K562 (cell line): ENCODE results near the gene MPI. TPM values are rescaled to one million over a fixed set of nuclear protein-coding genes. Genes with fewer than 3 reads are reported as not detected.

Experiments used
- DDX20 ChIP-seq: fragments of 450-650 bp; IDR thresholded peaks from 2 replicates; pipeline ENCODE4 v1.6.1; 2016; ENCODE audit warnings: missing genetic modification characterization, low read depth, mild to moderate bottlenecking, missing compliant biosample characterization, moderate library complexity
- RB1 ChIP-seq: fragments of 450-650 bp; IDR thresholded peaks from 2 replicates; pipeline ENCODE4 v1.6.1; 2017; ENCODE audit warnings: low read depth, mild to moderate bottlenecking
- SMARCA5 ChIP-seq: fragments of 450-650 bp; IDR thresholded peaks from 2 replicates; pipeline ENCODE4 v1.6.1; 2016
- polyA plus RNA-seq, 8 experiments: library from polyadenylated mRNA; depleted of rRNA in 4 of 8; stranded (reverse) in 5 of 8; unstranded in 3 of 8; fragments of >200 nt; fragmentation: Nextera tagmentation in 2 of 8; fragmentation: Illumina TruSeq in 1 of 8; extraction: Ambion mirVana in 2 of 8; extraction: Trizol in 1 of 8; gene quantifications; 2 replicates each; pipeline versions ENCODE4 v1.2.1 to v1.2.3, GENCODE V29; 2011 to 2014; ENCODE audit warnings: inconsistent platforms in 1 of 8, missing spikeins in 1 of 8
- total RNA-seq, 7 experiments: library from RNA; depleted of rRNA in 6 of 7; stranded (reverse); fragments of >200 nt in 6 of 7; fragmentation: Illumina TruSeq in 2 of 7; extraction: Trizol in 2 of 7; gene quantifications; 2 replicates each; pipeline versions ENCODE4 v1.2.1 to v1.2.3, GENCODE V29; 2011 to 2021; ENCODE audit warnings: low replicate concordance in 1 of 7
- TF ChIP-seq, protein P1 (sequence below): fragments of 450-650 bp; IDR thresholded peaks from 2 replicates; pipeline ENCODE4 v1.6.1; 2016; ENCODE audit warnings: mild to moderate bottlenecking, moderate library complexity
- TF ChIP-seq, protein P2 (sequence below): fragments of 450-650 bp; IDR thresholded peaks from 2 replicates; pipeline ENCODE4 v1.7.1; 2018; ENCODE audit warnings: mild to moderate bottlenecking, low read depth; ENCODE audit not compliant: partially characterized antibody
- TF ChIP-seq, protein P3 (sequence below), 2 experiments: IDR thresholded peaks; 2 replicates each; pipeline ENCODE4 v1.6.1; 2012; ENCODE audit warnings: improper control_type of control experiment in 2 of 2, low read depth in 2 of 2, low read length in 2 of 2, borderline replicate concordance in 1 of 2
- TF ChIP-seq, protein P4 (sequence below): sonication (generic); formaldehyde crosslinking; IDR thresholded peaks from 2 replicates; pipeline ENCODE4 v1.8.0; 2022; ENCODE audit warnings: mild to moderate bottlenecking, missing genetic modification reagents

MPI gene
- total and polyA plus RNA-seq, 9 of the 15 experiments (the other 6 are each of a cell fraction or from before 2014, with no cell fraction given) = 30.7 to 105 (median 40.5) TPM

DNA sequence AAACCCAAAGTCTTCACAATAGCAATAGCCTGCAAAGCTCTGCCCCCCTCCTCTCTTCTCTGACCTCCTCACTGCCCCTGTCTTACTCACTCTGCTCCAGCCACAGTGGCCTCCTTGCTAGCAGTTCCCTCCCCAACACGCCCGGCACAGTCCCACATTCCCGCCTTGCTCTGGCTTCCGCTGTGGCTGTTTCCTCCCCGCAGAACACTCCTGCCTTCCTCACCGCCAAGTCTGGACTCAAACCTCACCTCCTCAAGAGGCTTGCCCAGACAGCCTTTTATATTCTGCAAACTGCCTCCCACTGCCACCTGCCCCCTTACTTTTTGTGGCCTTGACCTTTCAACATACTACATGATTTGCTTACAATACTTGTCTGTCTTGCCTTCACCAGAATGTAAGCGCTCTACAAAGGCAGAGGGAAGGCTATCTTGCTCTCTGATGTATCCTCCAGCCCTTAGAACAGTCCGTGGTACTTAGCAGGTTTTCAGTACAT lies 406 bp upstream of the MPI start (continued):
- TF ChIP-seq, protein P1, sequence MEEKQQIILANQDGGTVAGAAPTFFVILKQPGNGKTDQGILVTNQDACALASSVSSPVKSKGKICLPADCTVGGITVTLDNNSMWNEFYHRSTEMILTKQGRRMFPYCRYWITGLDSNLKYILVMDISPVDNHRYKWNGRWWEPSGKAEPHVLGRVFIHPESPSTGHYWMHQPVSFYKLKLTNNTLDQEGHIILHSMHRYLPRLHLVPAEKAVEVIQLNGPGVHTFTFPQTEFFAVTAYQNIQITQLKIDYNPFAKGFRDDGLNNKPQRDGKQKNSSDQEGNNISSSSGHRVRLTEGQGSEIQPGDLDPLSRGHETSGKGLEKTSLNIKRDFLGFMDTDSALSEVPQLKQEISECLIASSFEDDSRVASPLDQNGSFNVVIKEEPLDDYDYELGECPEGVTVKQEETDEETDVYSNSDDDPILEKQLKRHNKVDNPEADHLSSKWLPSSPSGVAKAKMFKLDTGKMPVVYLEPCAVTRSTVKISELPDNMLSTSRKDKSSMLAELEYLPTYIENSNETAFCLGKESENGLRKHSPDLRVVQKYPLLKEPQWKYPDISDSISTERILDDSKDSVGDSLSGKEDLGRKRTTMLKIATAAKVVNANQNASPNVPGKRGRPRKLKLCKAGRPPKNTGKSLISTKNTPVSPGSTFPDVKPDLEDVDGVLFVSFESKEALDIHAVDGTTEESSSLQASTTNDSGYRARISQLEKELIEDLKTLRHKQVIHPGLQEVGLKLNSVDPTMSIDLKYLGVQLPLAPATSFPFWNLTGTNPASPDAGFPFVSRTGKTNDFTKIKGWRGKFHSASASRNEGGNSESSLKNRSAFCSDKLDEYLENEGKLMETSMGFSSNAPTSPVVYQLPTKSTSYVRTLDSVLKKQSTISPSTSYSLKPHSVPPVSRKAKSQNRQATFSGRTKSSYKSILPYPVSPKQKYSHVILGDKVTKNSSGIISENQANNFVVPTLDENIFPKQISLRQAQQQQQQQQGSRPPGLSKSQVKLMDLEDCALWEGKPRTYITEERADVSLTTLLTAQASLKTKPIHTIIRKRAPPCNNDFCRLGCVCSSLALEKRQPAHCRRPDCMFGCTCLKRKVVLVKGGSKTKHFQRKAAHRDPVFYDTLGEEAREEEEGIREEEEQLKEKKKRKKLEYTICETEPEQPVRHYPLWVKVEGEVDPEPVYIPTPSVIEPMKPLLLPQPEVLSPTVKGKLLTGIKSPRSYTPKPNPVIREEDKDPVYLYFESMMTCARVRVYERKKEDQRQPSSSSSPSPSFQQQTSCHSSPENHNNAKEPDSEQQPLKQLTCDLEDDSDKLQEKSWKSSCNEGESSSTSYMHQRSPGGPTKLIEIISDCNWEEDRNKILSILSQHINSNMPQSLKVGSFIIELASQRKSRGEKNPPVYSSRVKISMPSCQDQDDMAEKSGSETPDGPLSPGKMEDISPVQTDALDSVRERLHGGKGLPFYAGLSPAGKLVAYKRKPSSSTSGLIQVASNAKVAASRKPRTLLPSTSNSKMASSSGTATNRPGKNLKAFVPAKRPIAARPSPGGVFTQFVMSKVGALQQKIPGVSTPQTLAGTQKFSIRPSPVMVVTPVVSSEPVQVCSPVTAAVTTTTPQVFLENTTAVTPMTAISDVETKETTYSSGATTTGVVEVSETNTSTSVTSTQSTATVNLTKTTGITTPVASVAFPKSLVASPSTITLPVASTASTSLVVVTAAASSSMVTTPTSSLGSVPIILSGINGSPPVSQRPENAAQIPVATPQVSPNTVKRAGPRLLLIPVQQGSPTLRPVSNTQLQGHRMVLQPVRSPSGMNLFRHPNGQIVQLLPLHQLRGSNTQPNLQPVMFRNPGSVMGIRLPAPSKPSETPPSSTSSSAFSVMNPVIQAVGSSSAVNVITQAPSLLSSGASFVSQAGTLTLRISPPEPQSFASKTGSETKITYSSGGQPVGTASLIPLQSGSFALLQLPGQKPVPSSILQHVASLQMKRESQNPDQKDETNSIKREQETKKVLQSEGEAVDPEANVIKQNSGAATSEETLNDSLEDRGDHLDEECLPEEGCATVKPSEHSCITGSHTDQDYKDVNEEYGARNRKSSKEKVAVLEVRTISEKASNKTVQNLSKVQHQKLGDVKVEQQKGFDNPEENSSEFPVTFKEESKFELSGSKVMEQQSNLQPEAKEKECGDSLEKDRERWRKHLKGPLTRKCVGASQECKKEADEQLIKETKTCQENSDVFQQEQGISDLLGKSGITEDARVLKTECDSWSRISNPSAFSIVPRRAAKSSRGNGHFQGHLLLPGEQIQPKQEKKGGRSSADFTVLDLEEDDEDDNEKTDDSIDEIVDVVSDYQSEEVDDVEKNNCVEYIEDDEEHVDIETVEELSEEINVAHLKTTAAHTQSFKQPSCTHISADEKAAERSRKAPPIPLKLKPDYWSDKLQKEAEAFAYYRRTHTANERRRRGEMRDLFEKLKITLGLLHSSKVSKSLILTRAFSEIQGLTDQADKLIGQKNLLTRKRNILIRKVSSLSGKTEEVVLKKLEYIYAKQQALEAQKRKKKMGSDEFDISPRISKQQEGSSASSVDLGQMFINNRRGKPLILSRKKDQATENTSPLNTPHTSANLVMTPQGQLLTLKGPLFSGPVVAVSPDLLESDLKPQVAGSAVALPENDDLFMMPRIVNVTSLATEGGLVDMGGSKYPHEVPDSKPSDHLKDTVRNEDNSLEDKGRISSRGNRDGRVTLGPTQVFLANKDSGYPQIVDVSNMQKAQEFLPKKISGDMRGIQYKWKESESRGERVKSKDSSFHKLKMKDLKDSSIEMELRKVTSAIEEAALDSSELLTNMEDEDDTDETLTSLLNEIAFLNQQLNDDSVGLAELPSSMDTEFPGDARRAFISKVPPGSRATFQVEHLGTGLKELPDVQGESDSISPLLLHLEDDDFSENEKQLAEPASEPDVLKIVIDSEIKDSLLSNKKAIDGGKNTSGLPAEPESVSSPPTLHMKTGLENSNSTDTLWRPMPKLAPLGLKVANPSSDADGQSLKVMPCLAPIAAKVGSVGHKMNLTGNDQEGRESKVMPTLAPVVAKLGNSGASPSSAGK = peak; percentile 73
- TF ChIP-seq RB1 = peak; percentile 19; the same call in 1 of the 2 replicates
- TF ChIP-seq, protein P2, sequence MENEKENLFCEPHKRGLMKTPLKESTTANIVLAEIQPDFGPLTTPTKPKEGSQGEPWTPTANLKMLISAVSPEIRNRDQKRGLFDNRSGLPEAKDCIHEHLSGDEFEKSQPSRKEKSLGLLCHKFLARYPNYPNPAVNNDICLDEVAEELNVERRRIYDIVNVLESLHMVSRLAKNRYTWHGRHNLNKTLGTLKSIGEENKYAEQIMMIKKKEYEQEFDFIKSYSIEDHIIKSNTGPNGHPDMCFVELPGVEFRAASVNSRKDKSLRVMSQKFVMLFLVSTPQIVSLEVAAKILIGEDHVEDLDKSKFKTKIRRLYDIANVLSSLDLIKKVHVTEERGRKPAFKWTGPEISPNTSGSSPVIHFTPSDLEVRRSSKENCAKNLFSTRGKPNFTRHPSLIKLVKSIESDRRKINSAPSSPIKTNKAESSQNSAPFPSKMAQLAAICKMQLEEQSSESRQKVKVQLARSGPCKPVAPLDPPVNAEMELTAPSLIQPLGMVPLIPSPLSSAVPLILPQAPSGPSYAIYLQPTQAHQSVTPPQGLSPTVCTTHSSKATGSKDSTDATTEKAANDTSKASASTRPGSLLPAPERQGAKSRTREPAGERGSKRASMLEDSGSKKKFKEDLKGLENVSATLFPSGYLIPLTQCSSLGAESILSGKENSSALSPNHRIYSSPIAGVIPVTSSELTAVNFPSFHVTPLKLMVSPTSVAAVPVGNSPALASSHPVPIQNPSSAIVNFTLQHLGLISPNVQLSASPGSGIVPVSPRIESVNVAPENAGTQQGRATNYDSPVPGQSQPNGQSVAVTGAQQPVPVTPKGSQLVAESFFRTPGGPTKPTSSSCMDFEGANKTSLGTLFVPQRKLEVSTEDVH = peak; percentile 51
- TF ChIP-seq, protein P3, sequence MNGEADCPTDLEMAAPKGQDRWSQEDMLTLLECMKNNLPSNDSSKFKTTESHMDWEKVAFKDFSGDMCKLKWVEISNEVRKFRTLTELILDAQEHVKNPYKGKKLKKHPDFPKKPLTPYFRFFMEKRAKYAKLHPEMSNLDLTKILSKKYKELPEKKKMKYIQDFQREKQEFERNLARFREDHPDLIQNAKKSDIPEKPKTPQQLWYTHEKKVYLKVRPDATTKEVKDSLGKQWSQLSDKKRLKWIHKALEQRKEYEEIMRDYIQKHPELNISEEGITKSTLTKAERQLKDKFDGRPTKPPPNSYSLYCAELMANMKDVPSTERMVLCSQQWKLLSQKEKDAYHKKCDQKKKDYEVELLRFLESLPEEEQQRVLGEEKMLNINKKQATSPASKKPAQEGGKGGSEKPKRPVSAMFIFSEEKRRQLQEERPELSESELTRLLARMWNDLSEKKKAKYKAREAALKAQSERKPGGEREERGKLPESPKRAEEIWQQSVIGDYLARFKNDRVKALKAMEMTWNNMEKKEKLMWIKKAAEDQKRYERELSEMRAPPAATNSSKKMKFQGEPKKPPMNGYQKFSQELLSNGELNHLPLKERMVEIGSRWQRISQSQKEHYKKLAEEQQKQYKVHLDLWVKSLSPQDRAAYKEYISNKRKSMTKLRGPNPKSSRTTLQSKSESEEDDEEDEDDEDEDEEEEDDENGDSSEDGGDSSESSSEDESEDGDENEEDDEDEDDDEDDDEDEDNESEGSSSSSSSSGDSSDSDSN (IDR thresholded peaks at IDR 0.05; ENCODE audit: borderline replicate concordance in 1 of 2, low read depth in 2 of 2, low read length in 2 of 2) = peak in 1 of 2 experiments; percentile 44; a peak in 1 of 4 replicates
- no peak for TF ChIP-seq DDX20 (tag)
- TF ChIP-seq, protein P4, sequence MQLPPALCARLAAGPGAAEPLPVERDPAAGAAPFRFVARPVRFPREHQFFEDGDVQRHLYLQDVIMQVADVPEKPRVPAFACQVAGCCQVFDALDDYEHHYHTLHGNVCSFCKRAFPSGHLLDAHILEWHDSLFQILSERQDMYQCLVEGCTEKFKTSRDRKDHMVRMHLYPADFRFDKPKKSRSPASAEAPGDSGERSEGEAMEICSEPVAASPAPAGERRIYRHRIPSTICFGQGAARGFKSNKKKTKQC (CRISPR knock-in tag) = no peak
- TF ChIP-seq SMARCA5 = 0 out of 2 replicates have a peak, but pooled peaks have one; percentile 53
